Caco-2 (cell line): ENCODE results near the gene SUCLG1. TPM values are rescaled to one million over a fixed set of nuclear protein-coding genes. Genes with fewer than 3 reads are reported as not detected.
A peak's percentile ranks its signal among the peaks of the same experiment; 100 is the strongest.

Experiments
- Bru-seq: library from RNA; stranded (reverse); fragments of 400-500 nt; gene quantifications from one replicate; lab custom pipeline; 2021; lab: Mats Ljungman, UMichigan
- BruChase-seq, 2 experiments: library from RNA; stranded (reverse); fragments of 400-500 nt; gene quantifications; one replicate each; lab custom pipeline; 2021; lab: Mats Ljungman, UMichigan
- BruUV-seq: library from RNA; stranded (reverse); fragments of 400-500 nt; replicated peaks from 2 replicates; lab custom pipeline; 2021; lab: Mats Ljungman, UMichigan
- CTCF ChIA-PET: fragments of 300-600 bp; sonication (Branson Sonifier 250); formaldehyde crosslinking; loops from one replicate; lab custom pipeline; 2022; ENCODE audit warnings: antibody characterized with exemption; lab: Charles Lee
- POLR2A ChIA-PET: fragments of 300-600 bp; sonication (Branson Sonifier 250); formaldehyde crosslinking; loops from one replicate; lab custom pipeline; 2022; ENCODE audit warnings: antibody characterized with exemption; lab: Charles Lee
- DNase-seq, 2 experiments: peaks; one replicate each; pipeline versions ENCODE4 v3.0.0 to v3.0.0-alpha.2; 2020 to 2022
- H3K27me3 ChIP-seq: replicated peaks from 2 replicates; pipeline ENCODE4 v1.6.0; 2011; ENCODE audit warnings: low read length; ENCODE audit not compliant: control insufficient read depth, insufficient read depth
- H3K36me3 ChIP-seq: 2 replicates; pipeline ENCODE4 v1.5.1; 2011; ENCODE audit warnings: low read length; ENCODE audit not compliant: control insufficient read depth, insufficient read depth
- H3K4me1 ChIP-seq: fragments of 250-450 bp; sonication (Bioruptor Pico); 2 replicates; pipeline ENCODE4 v1.5.1; 2020; ENCODE audit warnings: mild to moderate bottlenecking
- H3K4me3 ChIP-seq: 2 replicates; pipeline ENCODE4 v1.5.1; 2011; ENCODE audit warnings: low read depth, mild to moderate bottlenecking, control low read depth, low read length
- H3K9me3 ChIP-seq: fragments of 250-450 bp; sonication (Bioruptor Pico); 2 replicates; pipeline ENCODE4 v1.5.1; 2020; ENCODE audit warnings: mild to moderate bottlenecking, moderate library complexity
- H3K27ac Mint-ChIP-seq: one replicate; pipeline ENCODE4 v1.8.0; 2022; ENCODE audit warnings: mixed read lengths; ENCODE audit not compliant: unreplicated experiment
- H3K27me3 Mint-ChIP-seq: one replicate; pipeline ENCODE4 v1.8.0; 2022; ENCODE audit warnings: mixed read lengths; ENCODE audit not compliant: insufficient read depth, unreplicated experiment
- H3K36me3 Mint-ChIP-seq: one replicate; pipeline ENCODE4 v1.8.0; 2022; ENCODE audit warnings: mild to moderate bottlenecking, mixed read lengths; ENCODE audit not compliant: insufficient read depth, unreplicated experiment
- H3K4me1 Mint-ChIP-seq: one replicate; pipeline ENCODE4 v1.8.0; 2022; ENCODE audit warnings: low read depth, mixed read lengths; ENCODE audit not compliant: unreplicated experiment
- H3K4me3 Mint-ChIP-seq: one replicate; pipeline ENCODE4 v1.8.0; 2022; ENCODE audit warnings: mild to moderate bottlenecking, moderate library complexity, mixed read lengths; ENCODE audit not compliant: unreplicated experiment
- H3K9me3 Mint-ChIP-seq: one replicate; pipeline ENCODE4 v1.8.0; 2022; ENCODE audit warnings: mixed read lengths; ENCODE audit not compliant: unreplicated experiment
- intact Hi-C: fragments of 100-400 bp; cut with micrococcal nuclease; formaldehyde crosslinking; loops from one replicate; pipeline ENCODE4 v1.10.0; 2022; ENCODE audit not compliant: unreplicated experiment
- long read RNA-seq: library from polyadenylated mRNA; stranded (forward); transcript quantifications from one replicate; pipeline ENCODE4 v2.0.0, GENCODE V29; 2022
- total RNA-seq: library from RNA; stranded (reverse); gene quantifications from 2 replicates; pipeline ENCODE4 v1.2.3, GENCODE V29; 2022
- TF ChIP-seq, protein P1 (sequence below), 2 experiments: fragments of 200-600 bp in 1 of 2; IDR thresholded peaks; 1 replicate in 1 of 2; 2 replicates in 1 of 2; pipeline versions ENCODE4 v1.5.1 to v1.8.0; 2011 to 2022; ENCODE audit warnings: antibody characterized with exemption in 1 of 2, control low read depth in 1 of 2, inconsistent platforms in 1 of 2, low read depth in 1 of 2, low read length in 1 of 2, mild to moderate bottlenecking in 1 of 2, moderate library complexity in 1 of 2; ENCODE audit not compliant: insufficient read depth in 1 of 2, severe bottlenecking in 1 of 2, unreplicated experiment in 1 of 2

The SUCLG1 gene
- 155 and 161 TPM in 2 replicates for total RNA-seq
- Bru-seq, nascent RNA: percentile 95 among the genes with signal in this experiment
- percentile 92 among the genes with signal in this experiment for BruChase-seq, experiment 1, labeled RNA remaining after a 2-hour chase
- percentile 90 among the genes with signal in this experiment for BruChase-seq, experiment 2, labeled RNA remaining after a 6-hour chase
- long read RNA-seq, transcript SUCLG1-201 (9 exons, 1,475 nt): major isoform, 258 of 277 reads
- long read RNA-seq, partial matches to known transcripts: 9 of 277 reads
- long read RNA-seq, other reads (novel, unspliced or antisense): 7 of 277 reads

DNA sequence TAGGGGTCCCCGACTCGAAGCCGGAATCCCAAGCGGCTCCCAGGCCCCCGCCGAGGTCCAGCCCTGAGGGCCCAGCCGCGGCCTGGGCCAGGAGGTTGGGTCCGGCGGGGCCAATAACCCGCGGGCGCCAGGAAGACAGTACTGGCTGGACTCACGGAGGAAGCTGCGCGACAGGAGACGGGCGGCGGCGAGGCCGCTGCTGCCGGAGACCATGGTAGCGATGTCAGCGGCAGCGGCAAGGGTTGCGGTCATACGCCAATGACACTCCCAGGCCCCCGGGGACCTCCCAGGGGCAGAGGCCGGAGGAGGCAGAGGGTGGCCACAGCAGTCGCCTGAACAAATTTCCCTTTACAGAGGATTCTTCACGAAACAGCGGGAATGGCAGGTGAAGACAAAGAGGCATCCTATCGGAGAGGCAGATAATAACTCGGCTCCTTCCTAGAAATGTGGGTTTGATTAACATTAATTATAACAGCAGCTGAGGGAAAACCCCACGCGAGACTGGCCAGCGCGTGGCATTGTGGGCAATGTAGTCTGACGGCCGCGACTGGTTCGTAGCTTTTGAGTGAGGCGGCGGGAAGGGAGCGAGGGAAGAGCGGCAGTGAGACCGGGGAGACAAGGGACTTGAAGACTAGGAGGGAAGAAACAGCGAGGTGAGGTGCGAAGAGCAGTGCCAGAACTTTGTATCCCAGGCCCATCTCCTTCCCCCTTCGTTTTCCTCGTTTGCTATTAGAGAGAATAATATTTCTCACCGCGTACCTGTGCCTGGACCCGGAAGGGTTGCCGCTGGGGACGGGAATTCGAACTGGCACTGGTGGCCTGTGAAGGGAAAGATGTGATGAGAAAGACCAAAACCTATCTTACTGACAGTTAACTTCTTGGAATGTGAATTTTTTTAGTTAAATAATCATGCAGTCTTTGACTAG is at the start of gene SUCLG1:
Gene SUCLG1, minus strand, starts transcription at position 263 of the 926 bp plus-strand sequence. Its CDS starts 11 bp downstream, at position 252.
- Mint-ChIP-seq H3K4me1 (peaks cover 35% of the 10 kb centered on the region), H3K27ac (peak within 1 kb of the TSS; percentile 96), H3K9me3 (no peaks in the 10 kb centered on the region), H3K36me3 (peaks cover 5% of the 10 kb centered on the region), H3K4me3 (peak within 1 kb of the TSS; percentile 97), H3K27me3 (no peaks in the 10 kb centered on the region)
- H3K4me3 ChIP-seq: peak within 1 kb of the TSS; percentile 77
- BruUV-seq: no TSS peak
- H3K27me3 ChIP-seq: no peaks in the 10 kb centered on the region
- TF ChIP-seq, protein P1, sequence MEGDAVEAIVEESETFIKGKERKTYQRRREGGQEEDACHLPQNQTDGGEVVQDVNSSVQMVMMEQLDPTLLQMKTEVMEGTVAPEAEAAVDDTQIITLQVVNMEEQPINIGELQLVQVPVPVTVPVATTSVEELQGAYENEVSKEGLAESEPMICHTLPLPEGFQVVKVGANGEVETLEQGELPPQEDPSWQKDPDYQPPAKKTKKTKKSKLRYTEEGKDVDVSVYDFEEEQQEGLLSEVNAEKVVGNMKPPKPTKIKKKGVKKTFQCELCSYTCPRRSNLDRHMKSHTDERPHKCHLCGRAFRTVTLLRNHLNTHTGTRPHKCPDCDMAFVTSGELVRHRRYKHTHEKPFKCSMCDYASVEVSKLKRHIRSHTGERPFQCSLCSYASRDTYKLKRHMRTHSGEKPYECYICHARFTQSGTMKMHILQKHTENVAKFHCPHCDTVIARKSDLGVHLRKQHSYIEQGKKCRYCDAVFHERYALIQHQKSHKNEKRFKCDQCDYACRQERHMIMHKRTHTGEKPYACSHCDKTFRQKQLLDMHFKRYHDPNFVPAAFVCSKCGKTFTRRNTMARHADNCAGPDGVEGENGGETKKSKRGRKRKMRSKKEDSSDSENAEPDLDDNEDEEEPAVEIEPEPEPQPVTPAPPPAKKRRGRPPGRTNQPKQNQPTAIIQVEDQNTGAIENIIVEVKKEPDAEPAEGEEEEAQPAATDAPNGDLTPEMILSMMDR (IDR thresholded peaks at IDR 0.05; ENCODE audit: insufficient read depth in 1 of 2, low read depth in 1 of 2, low read length in 1 of 2, severe bottlenecking in 1 of 2, unreplicated experiment in 1 of 2): no peak
- DNase-seq: peak; percentile 88
- ChIA-PET POLR2A (interaction anchor here (0.6 to 0.9 kb wide), 2 partner anchors 27 to 57 kb away, joined by 3 to 5 read pairs; partner anchors contain the start of gene DNAH6), CTCF (no interaction called here)
- intact Hi-C loops: loop anchor here (1.0 kb wide), 1 partner anchor 172 kb away; no protein-coding TSS in a partner anchor
- H3K9me3 ChIP-seq: no peaks in the 10 kb centered on the region
- peaks cover 2% of the 10 kb centered on the region; the same call in 1 of the 2 replicates for H3K36me3 ChIP-seq
- peaks cover 38% of the 10 kb centered on the region for H3K4me1 ChIP-seq

DNA sequence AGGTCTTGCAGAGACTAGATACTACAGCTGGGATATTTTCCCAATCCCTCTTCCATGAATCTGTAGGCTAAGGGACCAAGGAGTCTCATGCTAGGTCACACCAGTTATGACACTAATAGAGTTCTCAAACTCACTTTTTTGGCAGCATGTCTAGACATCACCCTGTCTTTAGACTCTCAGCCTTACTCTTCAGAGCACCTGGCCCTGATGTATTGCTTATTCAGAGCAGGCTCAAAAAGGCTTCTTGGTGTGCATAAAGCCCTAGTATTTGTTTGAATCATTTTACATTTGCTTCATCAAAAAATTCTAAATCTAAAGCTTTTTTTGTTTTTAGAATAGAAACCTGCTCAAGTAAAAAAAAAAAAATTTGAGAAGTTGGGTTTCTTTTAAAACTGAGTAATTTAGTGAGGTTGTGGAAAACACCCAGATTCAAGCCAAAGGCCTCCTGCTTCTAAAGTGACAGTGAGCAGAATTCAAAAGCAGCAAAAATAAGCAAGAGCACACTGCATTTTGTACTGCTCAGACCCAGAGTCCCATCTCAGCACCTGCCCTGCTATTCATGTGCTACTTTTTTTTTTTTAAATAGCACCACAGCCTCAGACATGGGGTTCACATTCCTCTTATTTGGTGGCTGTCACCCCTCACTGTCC is 39.2 kb upstream of the SUCLG1 start:
- BruUV-seq: no TSS peak
- Histone ChIP-seq H3K27me3 (no peaks in the 10 kb centered on the region), H3K9me3 (no peaks in the 10 kb centered on the region), H3K4me1 (no peaks in the 10 kb centered on the region), H3K36me3 (no peaks in the 10 kb centered on the region), H3K4me3 (no peak overlapping the region)
- POLR2A ChIA-PET: no interaction called here
- peaks cover 17% of the 10 kb centered on the region for H3K9me3 Mint-ChIP-seq
- intact Hi-C loops: loop anchor here (5.0 kb wide), 1 partner anchor 369 kb away; no protein-coding TSS in a partner anchor
- CTCF ChIA-PET: interaction anchor here (1.6 kb wide), 1 partner anchor 133 kb away, joined by 5 read pairs; no protein-coding TSS in a partner anchor
- no peaks in the 10 kb centered on the region for H3K36me3 Mint-ChIP-seq
- no peak for DNase-seq
- no peak overlapping the region for H3K27ac Mint-ChIP-seq
- no peaks in the 10 kb centered on the region for H3K27me3 Mint-ChIP-seq
- TF ChIP-seq, protein P1 (IDR thresholded peaks at IDR 0.05; ENCODE audit: insufficient read depth in 1 of 2, low read depth in 1 of 2, low read length in 1 of 2, severe bottlenecking in 1 of 2, unreplicated experiment in 1 of 2): no peak
- peaks cover 5% of the 10 kb centered on the region for H3K4me1 Mint-ChIP-seq
- H3K4me3 Mint-ChIP-seq: no peak overlapping the region
